Heart left ventricle (tissue), 16 donors: ENCODE data around the gene FGD3. TPM values are rescaled to one million over a fixed set of nuclear protein-coding genes. Genes with fewer than 3 reads are reported as not detected.
A peak's percentile ranks its signal among the peaks of the same experiment; 100 is the strongest.

Experiments
- ATAC-seq, 4 donors: fragments of 200-7000 bp; cut with Tn5 transposase; one replicate each; pipeline ENCODE4 v1.9.1; 2020 to 2022; ENCODE audit warnings: moderate library complexity in 4 of 4, mild to moderate bottlenecking in 3 of 4, moderate number of reproducible peaks in 1 of 4
- DNase-seq, 5 donors: peaks; one replicate each; pipeline ENCODE4 v3.0.0-alpha.2; 2020
- H3K27ac ChIP-seq, 12 donors: fragments of 200-600 bp; sonication (generic) in 4 of 12; one replicate each; pipeline versions ENCODE4 v1.5.0 to v1.8.0; 2016 to 2022; ENCODE audit warnings: mild to moderate bottlenecking in 2 of 12
- H3K27me3 ChIP-seq, 9 donors: fragments of 200-600 bp; sonication (generic) in 2 of 9; one replicate each; pipeline versions ENCODE4 v1.5.1 to v1.8.0; 2016 to 2022; ENCODE audit warnings: mild to moderate bottlenecking in 3 of 9
- H3K36me3 ChIP-seq, 9 donors: fragments of 200-600 bp; sonication (generic) in 2 of 9; one replicate each; pipeline versions ENCODE4 v1.5.0 to v1.8.0; 2018 to 2022; ENCODE audit warnings: mild to moderate bottlenecking in 2 of 9
- H3K4me1 ChIP-seq, 12 donors: fragments of 200-600 bp; sonication (generic) in 4 of 12; one replicate each; pipeline versions ENCODE4 v1.5.0 to v1.8.0; 2016 to 2022; ENCODE audit warnings: mild to moderate bottlenecking in 3 of 12
- H3K4me3 ChIP-seq, 12 donors: fragments of 200-600 bp; sonication (generic) in 4 of 12; one replicate each; pipeline versions ENCODE4 v1.5.0 to v1.8.0; 2017 to 2022; ENCODE audit warnings: mild to moderate bottlenecking in 9 of 12, moderate library complexity in 4 of 12
- H3K9me3 ChIP-seq, 12 donors: fragments of 200-600 bp; sonication (generic) in 4 of 12; one replicate each; pipeline versions ENCODE4 v1.5.0 to v1.8.0; 2016 to 2022; ENCODE audit warnings: mild to moderate bottlenecking in 1 of 12
- POLR2A ChIP-seq, 2 donors: fragments of 450-650 bp; IDR thresholded peaks; one replicate each; pipeline ENCODE4 v1.6.1; 2017; ENCODE audit warnings: antibody characterized with exemption in 2 of 2, mild to moderate bottlenecking in 2 of 2, moderate library complexity in 2 of 2
- WGBS, 4 donors: extraction: QIAGEN DNeasy Blood & Tissue Kit in 2 of 4; methylation state at CpG; one replicate each; pipeline versions ENCODE4 v1.1.5 to v1.1.7; 2013 to 2018; 5-methylcytosine and 5-hydroxymethylcytosine counted together
- intact Hi-C, 10 donors: fragments of 100-400 bp; cut with DNase I; formaldehyde crosslinking; loops; one replicate each; pipeline versions ENCODE4 v1.11.1 to v1.14.2; 2022
- polyA plus RNA-seq, 2 donors: library from polyadenylated mRNA; stranded (reverse); fragments of 200-250 nt; gene quantifications; one replicate each; pipeline ENCODE4 v1.2.3, GENCODE V29; 2013
- total RNA-seq, 9 donors: library from RNA; depleted of rRNA in 2 of 9; stranded (reverse); fragments of >200 nt in 2 of 9; fragmentation: NEBNext Ultra II Directional in 3 of 9; extraction: Animal tissue kit (Norgen Biotek cat#: 25700) in 3 of 9; gene quantifications; one replicate each; pipeline versions ENCODE4 v1.1.0 to v1.2.4, GENCODE V29; 2016 to 2023
- TF ChIP-seq, protein P1 (sequence below), 12 donors: fragments of 200-600 bp; sonication (generic) in 4 of 12; IDR thresholded peaks; one replicate each; pipeline versions ENCODE4 v1.5.0 to v1.8.0; 2018 to 2022; ENCODE audit warnings: antibody characterized with exemption in 12 of 12, mild to moderate bottlenecking in 5 of 12
- donor health status: ischemic (EF 13 %, LVEDD 7.1; RV severe dilation, severe dysfunction).
- donor health status: healthy with polysubstance abuse.
- donor health status: DM: no; HTN: yes; CAD: no.
- donor health status: DM: no; HTN: no; CAD: no.
- donor health status: ischemic (EF 25% LVEDD 6.9; RV normal size, moderate dysfunction).
- donor health status: ischemic (EF 25% LVEDD 5.7; RV mildly dilated, moderate dysfunction).
- donor health status: healthy.
- donor health status: DM: yes; HTN: yes; CAD: no.
- donor health status: ischemic (EF 35%, LVEDD 5.7; RV mildly dilated, moderate dysfunction).
- donor health status: nonischemic (EF 11% LVEDD 7.7; RV severe dilation, severe dysfunction).
- donor health status: DM: yes; HTN: yes; CAD: no.
- donor health status: PGD.
- donor health status: ischemic (EF 29% LVEDD 5.4; RV normal size, mild dysfunction).
- donor health status: nonischemic (EF 23%, LVEDD 6.1; RV moderate dilation, normal function).

FGD3 gene
- total and polyA plus RNA-seq, 11 donors, result 1.2 to 11.2 (median 1.8) TPM

DNA sequence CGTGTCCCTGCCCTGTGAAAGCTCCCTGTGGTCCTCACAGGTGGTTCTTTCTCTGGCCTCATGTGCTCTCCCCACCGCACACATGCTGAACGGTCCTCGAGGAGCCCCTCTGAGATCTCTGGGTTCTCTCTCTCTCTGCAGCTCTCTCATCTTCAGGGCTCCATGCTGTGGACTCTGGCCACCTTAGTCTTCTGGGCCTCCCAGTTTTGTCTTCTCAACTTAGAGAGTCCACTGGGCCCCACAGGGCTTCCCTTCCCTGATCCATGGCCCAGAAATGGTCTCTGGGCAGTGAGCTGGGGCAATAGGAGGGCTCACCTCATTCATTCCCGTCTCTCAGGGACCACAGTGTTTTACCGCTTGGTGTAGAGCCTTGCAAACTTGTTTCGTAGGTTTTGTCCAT, 26.4 kb downstream of the FGD3 start:
- TF ChIP-seq, protein P1, sequence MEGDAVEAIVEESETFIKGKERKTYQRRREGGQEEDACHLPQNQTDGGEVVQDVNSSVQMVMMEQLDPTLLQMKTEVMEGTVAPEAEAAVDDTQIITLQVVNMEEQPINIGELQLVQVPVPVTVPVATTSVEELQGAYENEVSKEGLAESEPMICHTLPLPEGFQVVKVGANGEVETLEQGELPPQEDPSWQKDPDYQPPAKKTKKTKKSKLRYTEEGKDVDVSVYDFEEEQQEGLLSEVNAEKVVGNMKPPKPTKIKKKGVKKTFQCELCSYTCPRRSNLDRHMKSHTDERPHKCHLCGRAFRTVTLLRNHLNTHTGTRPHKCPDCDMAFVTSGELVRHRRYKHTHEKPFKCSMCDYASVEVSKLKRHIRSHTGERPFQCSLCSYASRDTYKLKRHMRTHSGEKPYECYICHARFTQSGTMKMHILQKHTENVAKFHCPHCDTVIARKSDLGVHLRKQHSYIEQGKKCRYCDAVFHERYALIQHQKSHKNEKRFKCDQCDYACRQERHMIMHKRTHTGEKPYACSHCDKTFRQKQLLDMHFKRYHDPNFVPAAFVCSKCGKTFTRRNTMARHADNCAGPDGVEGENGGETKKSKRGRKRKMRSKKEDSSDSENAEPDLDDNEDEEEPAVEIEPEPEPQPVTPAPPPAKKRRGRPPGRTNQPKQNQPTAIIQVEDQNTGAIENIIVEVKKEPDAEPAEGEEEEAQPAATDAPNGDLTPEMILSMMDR (IDR thresholded peaks at IDR 0.05), result no peak
- TF ChIP-seq POLR2A (IDR thresholded peaks at IDR 0.05), result no peak
- Histone ChIP-seq H3K9me3 (no peaks in the 10 kb centered on the region), H3K27ac (no peak overlapping the region), H3K36me3 (peaks cover 0 to 34% (median 0%) of the 10 kb centered on the region in 9 donors), H3K4me1 (peaks cover 0 to 57% (median 2%) of the 10 kb centered on the region in 12 donors), H3K27me3 (no peaks in the 10 kb centered on the region), H3K4me3 (no peak overlapping the region)
- DNase-seq, result no peak
- intact Hi-C loops, result no loop called here
- no peak for ATAC-seq
- WGBS, 4 donors, result 94 to 97% (median 94%) methylated on average over 7 of the region's 7 CpGs

DNA sequence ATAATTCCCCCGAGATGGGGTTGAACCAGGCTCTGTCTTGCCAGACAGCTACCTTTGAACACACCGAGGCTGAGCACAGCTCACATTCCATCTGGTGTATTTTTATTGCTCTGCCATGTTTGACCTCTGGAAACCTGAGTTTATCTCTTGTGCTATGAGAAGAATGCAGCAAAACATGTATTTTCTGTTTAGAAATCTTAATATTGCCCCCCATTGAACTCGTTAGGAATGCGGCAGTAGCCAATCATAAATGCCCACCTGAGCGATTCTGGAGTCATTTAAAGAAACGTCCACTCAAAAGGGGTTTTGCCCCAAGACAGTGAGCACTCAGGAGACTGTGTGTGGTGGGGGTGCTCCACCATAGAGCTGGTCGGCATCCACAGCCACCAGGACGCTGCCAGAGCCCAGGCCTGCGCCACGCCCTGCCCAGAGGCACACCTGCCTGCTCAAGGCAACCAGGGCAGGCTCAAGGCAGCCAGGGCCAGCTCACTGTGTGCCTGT, 26.9 kb downstream of the FGD3 start:
- H3K27ac ChIP-seq, result no peak overlapping the region
- no peaks in the 10 kb centered on the region for H3K9me3 ChIP-seq
- H3K4me1 ChIP-seq, result peaks cover 0 to 57% (median 3%) of the 10 kb centered on the region in 12 donors
- WGBS, 4 donors, result 78 to 80% (median 79%) methylated on average over 6 to 10 of the region's 10 CpGs
- TF ChIP-seq POLR2A (IDR thresholded peaks at IDR 0.05), result no peak
- TF ChIP-seq, protein P1 (IDR thresholded peaks at IDR 0.05), result no peak
- ATAC-seq, result no peak
- H3K4me3 ChIP-seq, result no peak overlapping the region
- H3K27me3 ChIP-seq, result no peaks in the 10 kb centered on the region
- DNase-seq, result no peak
- H3K36me3 ChIP-seq, result peaks cover 0 to 34% (median 0%) of the 10 kb centered on the region in 9 donors
- intact Hi-C loops, result no loop called here

DNA sequence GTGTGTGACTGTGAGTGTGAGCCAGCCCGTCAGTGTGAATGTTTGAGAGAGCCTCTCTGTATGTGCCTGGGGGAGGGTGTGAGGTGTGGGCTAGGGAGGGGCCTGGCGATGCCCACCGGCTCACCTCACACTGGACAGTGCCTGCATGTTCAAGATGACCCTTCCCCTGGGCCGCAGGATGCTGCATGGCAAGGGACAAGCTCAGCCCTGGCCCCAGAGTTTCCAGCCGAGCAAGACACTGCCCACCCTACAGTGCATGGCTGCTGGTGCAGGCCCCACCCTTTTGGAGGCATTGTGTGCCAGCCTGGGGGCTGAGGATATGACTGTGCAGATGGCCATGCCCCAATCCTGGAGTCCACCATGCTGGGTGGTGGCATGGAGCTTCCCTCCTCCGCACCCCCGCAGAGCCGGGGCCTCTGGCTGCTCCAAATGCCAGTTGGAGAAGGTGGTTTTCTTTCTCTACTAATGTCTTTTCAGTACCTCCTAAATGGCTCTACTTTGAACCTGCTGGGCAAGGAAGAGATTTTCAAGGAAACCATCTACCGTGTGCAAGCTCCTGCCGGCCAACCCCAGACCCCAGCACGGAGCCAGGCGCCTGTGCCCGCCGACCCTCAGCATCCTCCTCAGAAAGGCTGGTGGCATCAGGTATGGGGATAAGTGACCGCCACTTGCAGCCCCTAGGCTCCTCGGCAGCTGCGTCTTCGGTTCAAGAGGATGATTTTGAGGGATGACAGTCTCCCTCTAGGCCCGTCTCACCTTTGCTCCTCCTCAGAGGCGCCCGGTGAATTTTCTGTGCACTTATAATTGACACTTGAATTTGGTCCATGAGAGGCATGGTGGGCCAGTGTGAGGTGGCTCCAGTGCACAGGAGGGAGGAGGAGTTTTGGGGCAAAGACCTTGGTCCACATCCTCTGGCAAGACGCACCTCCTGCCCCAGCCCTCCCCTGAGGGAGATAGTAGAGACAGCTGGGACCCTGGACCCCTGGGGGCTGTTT, 27.7 kb downstream of the FGD3 start:
- ATAC-seq (no peak), DNase-seq (no peak)
- Histone ChIP-seq H3K27me3 (no peaks in the 10 kb centered on the region), H3K36me3 (peaks cover 0 to 34% (median 0%) of the 10 kb centered on the region in 9 donors), H3K4me3 (no peak overlapping the region), H3K9me3 (no peaks in the 10 kb centered on the region), H3K4me1 (peaks cover 0 to 57% (median 3%) of the 10 kb centered on the region in 12 donors), H3K27ac (no peak overlapping the region)
- TF ChIP-seq, protein P1 (IDR thresholded peaks at IDR 0.05), result no peak
- TF ChIP-seq POLR2A (IDR thresholded peaks at IDR 0.05), result no peak
- WGBS, 4 donors, result 90 to 92% (median 91%) methylated on average over 14 to 22 of the region's 22 CpGs
- intact Hi-C loops, result no loop called here

DNA sequence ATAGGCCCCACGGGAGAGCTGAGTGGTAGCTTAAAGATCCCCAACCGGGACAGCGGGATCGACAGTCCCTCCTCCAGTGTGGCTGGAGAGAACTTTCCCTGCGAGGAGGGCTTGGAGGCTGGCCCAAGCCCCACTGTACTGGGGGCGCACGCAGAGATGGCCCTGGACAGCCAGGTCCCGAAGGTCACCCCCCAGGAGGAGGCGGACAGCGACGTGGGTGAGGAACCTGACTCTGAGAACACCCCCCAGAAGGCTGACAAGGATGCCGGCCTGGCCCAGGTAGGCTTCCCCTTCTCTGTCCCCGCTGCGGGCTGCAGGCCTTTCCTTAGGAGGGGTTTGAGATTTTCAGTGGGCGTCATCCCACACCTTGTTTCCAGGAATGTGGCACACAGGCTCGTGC, 29.1 kb downstream of the FGD3 start:
- H3K4me3 ChIP-seq, result no peak overlapping the region
- ATAC-seq (peak in 1 of 4 donors; percentile 19), DNase-seq (no peak)
- no peak overlapping the region for H3K27ac ChIP-seq
- intact Hi-C loops, result no loop called here
- no peaks in the 10 kb centered on the region for H3K9me3 ChIP-seq
- H3K4me1 ChIP-seq, result peaks cover 0 to 57% (median 0%) of the 10 kb centered on the region in 12 donors
- TF ChIP-seq POLR2A (IDR thresholded peaks at IDR 0.05), result no peak
- TF ChIP-seq, protein P1 (IDR thresholded peaks at IDR 0.05), result no peak
- no peaks in the 10 kb centered on the region for H3K27me3 ChIP-seq
- peaks cover 0 to 34% (median 0%) of the 10 kb centered on the region in 9 donors for H3K36me3 ChIP-seq
- 80 to 96% (median 87%) methylated on average over 3 to 16 of the region's 16 CpGs for WGBS, 4 donors
